Osteocyte (in vitro differentiated cells): Measurements from ENCODE around the gene POLN. TPM values are rescaled to one million over a fixed set of nuclear protein-coding genes. Genes with fewer than 3 reads are reported as not detected.

ENCODE experiments used
- DNase-seq: peaks from one replicate; pipeline ENCODE4 v3.0.0; 2021; ENCODE audit warnings: mixed read lengths; ENCODE audit not compliant: unreplicated experiment; ENCODE audit errors: extremely low spot score
- H3K27ac Mint-ChIP-seq: one replicate; pipeline ENCODE4 v1.8.0; 2021; ENCODE audit warnings: mild to moderate bottlenecking, mixed read lengths; ENCODE audit not compliant: unreplicated experiment
- H3K27me3 Mint-ChIP-seq: one replicate; pipeline ENCODE4 v1.8.0; 2021; ENCODE audit warnings: mixed read lengths; ENCODE audit not compliant: unreplicated experiment
- H3K36me3 Mint-ChIP-seq: one replicate; pipeline ENCODE4 v1.8.0; 2021; ENCODE audit warnings: mixed read lengths; ENCODE audit not compliant: unreplicated experiment
- H3K4me1 Mint-ChIP-seq: one replicate; pipeline ENCODE4 v1.8.0; 2021; ENCODE audit warnings: mixed read lengths; ENCODE audit not compliant: unreplicated experiment
- H3K4me3 Mint-ChIP-seq: one replicate; pipeline ENCODE4 v1.8.0; 2021; ENCODE audit warnings: mild to moderate bottlenecking, moderate library complexity, mixed read lengths; ENCODE audit not compliant: unreplicated experiment
- H3K9me3 Mint-ChIP-seq: one replicate; pipeline ENCODE4 v1.8.0; 2021; ENCODE audit warnings: mixed read lengths; ENCODE audit not compliant: unreplicated experiment
- total RNA-seq: library from RNA; stranded (reverse); gene quantifications from 2 replicates; pipeline ENCODE4 v1.2.1, GENCODE V29; 2021
- TF ChIP-seq, protein P1 (sequence below): fragments of 200-600 bp; sonication (generic); IDR thresholded peaks from 2 replicates; pipeline ENCODE4 v1.5.0; 2021; ENCODE audit warnings: antibody characterized with exemption, mild to moderate bottlenecking, moderate library complexity

The POLN gene
- total RNA-seq, 1 donor from 2014 or later = 4.2 TPM

- H3K4me1 Mint-ChIP-seq = peaks cover 8% of the 10 kb centered on the region
- H3K9me3 Mint-ChIP-seq = no peaks in the 10 kb centered on the region
- no peaks in the 10 kb centered on the region for H3K36me3 Mint-ChIP-seq
- DNase-seq = no peak
- TF ChIP-seq, protein P1, sequence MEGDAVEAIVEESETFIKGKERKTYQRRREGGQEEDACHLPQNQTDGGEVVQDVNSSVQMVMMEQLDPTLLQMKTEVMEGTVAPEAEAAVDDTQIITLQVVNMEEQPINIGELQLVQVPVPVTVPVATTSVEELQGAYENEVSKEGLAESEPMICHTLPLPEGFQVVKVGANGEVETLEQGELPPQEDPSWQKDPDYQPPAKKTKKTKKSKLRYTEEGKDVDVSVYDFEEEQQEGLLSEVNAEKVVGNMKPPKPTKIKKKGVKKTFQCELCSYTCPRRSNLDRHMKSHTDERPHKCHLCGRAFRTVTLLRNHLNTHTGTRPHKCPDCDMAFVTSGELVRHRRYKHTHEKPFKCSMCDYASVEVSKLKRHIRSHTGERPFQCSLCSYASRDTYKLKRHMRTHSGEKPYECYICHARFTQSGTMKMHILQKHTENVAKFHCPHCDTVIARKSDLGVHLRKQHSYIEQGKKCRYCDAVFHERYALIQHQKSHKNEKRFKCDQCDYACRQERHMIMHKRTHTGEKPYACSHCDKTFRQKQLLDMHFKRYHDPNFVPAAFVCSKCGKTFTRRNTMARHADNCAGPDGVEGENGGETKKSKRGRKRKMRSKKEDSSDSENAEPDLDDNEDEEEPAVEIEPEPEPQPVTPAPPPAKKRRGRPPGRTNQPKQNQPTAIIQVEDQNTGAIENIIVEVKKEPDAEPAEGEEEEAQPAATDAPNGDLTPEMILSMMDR = no peak
- H3K4me3 Mint-ChIP-seq = no peak overlapping the region
- no peaks in the 10 kb centered on the region for H3K27me3 Mint-ChIP-seq
- H3K27ac Mint-ChIP-seq = no peak overlapping the region
Observed at GRCh38 chr4:2068198-2068470, 173.8 kb downstream of the POLN start.

GRCh38 chr4:2067446-2068197 is 174.3 kb downstream of the POLN start:
- Mint-ChIP-seq H3K27ac (no peak overlapping the region), H3K9me3 (no peaks in the 10 kb centered on the region), H3K36me3 (no peaks in the 10 kb centered on the region), H3K27me3 (no peaks in the 10 kb centered on the region), H3K4me1 (peaks cover 8% of the 10 kb centered on the region), H3K4me3 (no peak overlapping the region)
- DNase-seq = no peak
- TF ChIP-seq, protein P1 = no peak

DNA sequence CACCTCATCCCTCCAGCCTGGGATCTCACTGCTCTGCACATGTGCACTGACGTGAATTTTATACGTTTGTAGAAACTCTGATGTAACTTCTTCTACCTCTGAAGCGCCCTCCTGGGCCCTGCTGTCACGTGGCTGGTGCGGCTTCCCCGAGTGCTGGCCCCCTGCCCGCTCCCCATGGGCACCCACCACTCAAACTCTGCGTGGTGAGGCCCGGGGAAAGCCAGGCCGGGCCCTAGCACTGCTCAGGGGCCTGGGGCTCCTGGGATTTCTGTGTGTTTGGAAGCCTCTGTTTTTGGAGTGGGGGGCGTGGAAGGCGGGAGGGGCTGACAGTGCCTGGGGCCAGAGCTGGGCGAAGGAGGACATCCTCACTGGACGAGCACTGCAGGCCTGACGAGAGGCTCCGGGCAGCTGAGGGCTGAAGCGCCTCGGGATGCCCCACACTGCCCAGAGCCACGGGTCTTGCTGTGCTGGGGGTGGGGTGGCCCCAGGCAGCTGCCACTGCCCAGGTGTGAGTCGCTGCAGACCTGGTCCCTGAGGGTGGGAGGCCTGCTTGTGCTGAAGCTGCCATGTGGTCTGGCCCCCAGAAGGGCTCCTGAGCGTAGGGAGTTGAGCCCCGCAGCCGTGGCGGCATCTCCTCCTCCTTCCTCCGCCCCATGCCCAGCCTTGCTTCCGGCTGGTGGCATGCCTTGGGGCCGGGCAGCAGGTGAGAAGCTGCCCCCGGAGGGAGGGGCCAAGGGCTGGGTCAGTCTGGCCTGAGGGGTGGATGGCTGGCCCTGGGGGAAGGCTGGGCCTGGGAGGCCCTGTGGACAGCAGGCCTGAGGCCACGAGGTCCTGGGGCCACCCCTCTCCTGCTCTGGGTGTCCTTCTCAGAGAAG is 175.1 kb downstream of the POLN start:
- H3K4me1 Mint-ChIP-seq = peaks cover 7% of the 10 kb centered on the region
- no peaks in the 10 kb centered on the region for H3K9me3 Mint-ChIP-seq
- TF ChIP-seq, protein P1 = no peak
- no peak for DNase-seq
- H3K4me3 Mint-ChIP-seq = no peak overlapping the region
- no peaks in the 10 kb centered on the region for H3K36me3 Mint-ChIP-seq
- H3K27ac Mint-ChIP-seq = no peak overlapping the region
- no peaks in the 10 kb centered on the region for H3K27me3 Mint-ChIP-seq

- Mint-ChIP-seq H3K4me3 (no peak overlapping the region), H3K36me3 (no peaks in the 10 kb centered on the region), H3K9me3 (no peaks in the 10 kb centered on the region), H3K27ac (no peak overlapping the region), H3K4me1 (peaks cover 2% of the 10 kb centered on the region), H3K27me3 (no peaks in the 10 kb centered on the region)
- TF ChIP-seq, protein P1 = no peak
- no peak for DNase-seq
Observed at GRCh38 chr4:2066011-2066551, 175.8 kb downstream of the POLN start.
